ENCODE measurements around the gene TNFAIP8.
"Not testable (repeated sequence)": the region's sequence is repeated elsewhere in the genome, so short reads cannot be mapped to it uniquely, and the experiment has no call there.

GRCh38 chr5:119432674-119433237 lies 76.9 kb downstream of the TNFAIP8 start:
- not testable (repeated sequence) for TF ChIP-seq POLR2AphosphoS5 (IDR thresholded peaks at IDR 0.05; ENCODE audit: low read depth, low read length); SIN3A (IDR thresholded peaks at IDR 0.05; ENCODE audit: borderline replicate concordance, insufficient read depth, low read depth, low read length); TCF7L2 (IDR thresholded peaks at IDR 0.05; ENCODE audit: low read depth, low read length)
- TF ChIP-seq, protein P1, sequence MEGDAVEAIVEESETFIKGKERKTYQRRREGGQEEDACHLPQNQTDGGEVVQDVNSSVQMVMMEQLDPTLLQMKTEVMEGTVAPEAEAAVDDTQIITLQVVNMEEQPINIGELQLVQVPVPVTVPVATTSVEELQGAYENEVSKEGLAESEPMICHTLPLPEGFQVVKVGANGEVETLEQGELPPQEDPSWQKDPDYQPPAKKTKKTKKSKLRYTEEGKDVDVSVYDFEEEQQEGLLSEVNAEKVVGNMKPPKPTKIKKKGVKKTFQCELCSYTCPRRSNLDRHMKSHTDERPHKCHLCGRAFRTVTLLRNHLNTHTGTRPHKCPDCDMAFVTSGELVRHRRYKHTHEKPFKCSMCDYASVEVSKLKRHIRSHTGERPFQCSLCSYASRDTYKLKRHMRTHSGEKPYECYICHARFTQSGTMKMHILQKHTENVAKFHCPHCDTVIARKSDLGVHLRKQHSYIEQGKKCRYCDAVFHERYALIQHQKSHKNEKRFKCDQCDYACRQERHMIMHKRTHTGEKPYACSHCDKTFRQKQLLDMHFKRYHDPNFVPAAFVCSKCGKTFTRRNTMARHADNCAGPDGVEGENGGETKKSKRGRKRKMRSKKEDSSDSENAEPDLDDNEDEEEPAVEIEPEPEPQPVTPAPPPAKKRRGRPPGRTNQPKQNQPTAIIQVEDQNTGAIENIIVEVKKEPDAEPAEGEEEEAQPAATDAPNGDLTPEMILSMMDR (IDR thresholded peaks at IDR 0.05), result not testable (repeated sequence)
- TF ChIP-seq, protein P2, sequence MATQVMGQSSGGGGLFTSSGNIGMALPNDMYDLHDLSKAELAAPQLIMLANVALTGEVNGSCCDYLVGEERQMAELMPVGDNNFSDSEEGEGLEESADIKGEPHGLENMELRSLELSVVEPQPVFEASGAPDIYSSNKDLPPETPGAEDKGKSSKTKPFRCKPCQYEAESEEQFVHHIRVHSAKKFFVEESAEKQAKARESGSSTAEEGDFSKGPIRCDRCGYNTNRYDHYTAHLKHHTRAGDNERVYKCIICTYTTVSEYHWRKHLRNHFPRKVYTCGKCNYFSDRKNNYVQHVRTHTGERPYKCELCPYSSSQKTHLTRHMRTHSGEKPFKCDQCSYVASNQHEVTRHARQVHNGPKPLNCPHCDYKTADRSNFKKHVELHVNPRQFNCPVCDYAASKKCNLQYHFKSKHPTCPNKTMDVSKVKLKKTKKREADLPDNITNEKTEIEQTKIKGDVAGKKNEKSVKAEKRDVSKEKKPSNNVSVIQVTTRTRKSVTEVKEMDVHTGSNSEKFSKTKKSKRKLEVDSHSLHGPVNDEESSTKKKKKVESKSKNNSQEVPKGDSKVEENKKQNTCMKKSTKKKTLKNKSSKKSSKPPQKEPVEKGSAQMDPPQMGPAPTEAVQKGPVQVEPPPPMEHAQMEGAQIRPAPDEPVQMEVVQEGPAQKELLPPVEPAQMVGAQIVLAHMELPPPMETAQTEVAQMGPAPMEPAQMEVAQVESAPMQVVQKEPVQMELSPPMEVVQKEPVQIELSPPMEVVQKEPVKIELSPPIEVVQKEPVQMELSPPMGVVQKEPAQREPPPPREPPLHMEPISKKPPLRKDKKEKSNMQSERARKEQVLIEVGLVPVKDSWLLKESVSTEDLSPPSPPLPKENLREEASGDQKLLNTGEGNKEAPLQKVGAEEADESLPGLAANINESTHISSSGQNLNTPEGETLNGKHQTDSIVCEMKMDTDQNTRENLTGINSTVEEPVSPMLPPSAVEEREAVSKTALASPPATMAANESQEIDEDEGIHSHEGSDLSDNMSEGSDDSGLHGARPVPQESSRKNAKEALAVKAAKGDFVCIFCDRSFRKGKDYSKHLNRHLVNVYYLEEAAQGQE (IDR thresholded peaks at IDR 0.05; ENCODE audit: insufficient read depth in 1 of 2, low read depth in 2 of 2, low read length in 1 of 2), result not testable (repeated sequence)
